GM12874 (cell line): Measurements from ENCODE around the gene TRIP6.

Experiments
- CTCF ChIP-seq: IDR thresholded peaks from 2 replicates; pipeline ENCODE4 v1.5.1; 2011; ENCODE audit warnings: low read depth, mild to moderate bottlenecking, control low read depth, low read length, moderate library complexity; ENCODE audit not compliant: insufficient read depth

TRIP6 gene

GRCh38 chr7:100886142-100886935 is 19.2 kb downstream of the TRIP6 start:
- no peak for TF ChIP-seq CTCF

- no peak for TF ChIP-seq CTCF
Measured at GRCh38 chr7:100886936-100887515, 19.8 kb downstream of the TRIP6 start.

GRCh38 chr7:100887516-100888290 is 20.5 kb downstream of the TRIP6 start:
- no peak for TF ChIP-seq CTCF

- no peak for TF ChIP-seq CTCF
Measured at GRCh38 chr7:100888291-100888987, 21.3 kb downstream of the TRIP6 start.

- TF ChIP-seq CTCF, result no peak
Measured at GRCh38 chr7:100888988-100889750, 22.0 kb downstream of the TRIP6 start, which contains the start of gene UFSP1. Gene UFSP1, minus strand, starts transcription at chr7:100889715. Its CDS starts 444 bp downstream, at chr7:100889271.

GRCh38 chr7:100890653-100891567 is 23.7 kb downstream of the TRIP6 start:
- no peak for TF ChIP-seq CTCF
